A549 (cell line): ENCODE measurements around the gene SPINT1. TPM values are rescaled to one million over a fixed set of nuclear protein-coding genes. Genes with fewer than 3 reads are reported as not detected.

ENCODE experiments used
- ATAC-seq, 2 experiments: fragments of 200-7000 bp in 1 of 2; fragments of >200 bp in 1 of 2; cut with Nextera tagmentation in 1 of 2; cut with Tn5 transposase in 1 of 2; 3 replicates each; pipeline versions ENCODE4 v1.8.0 to v1.9.1; 2018 to 2020; ENCODE audit warnings: mild to moderate bottlenecking in 1 of 2, moderate library complexity in 1 of 2
- CTCF ChIA-PET: fragments of 300-600 bp; sonication (Branson Sonifier 250); formaldehyde crosslinking; extraction: SDS; loops from one replicate; lab custom pipeline; 2021; ENCODE audit warnings: antibody characterized with exemption, inconsistent platforms; lab: Yijun Ruan, JAX
- POLR2A ChIA-PET: fragments of 350-600 bp; formaldehyde crosslinking; extraction: SDS; loops from one replicate; lab custom pipeline; 2021; ENCODE audit warnings: antibody characterized with exemption, inconsistent platforms; lab: Yijun Ruan, JAX
- DNase-seq, 2 experiments: peaks; one replicate each; pipeline versions ENCODE4 v3.0.0 to v3.0.0-alpha.2; 2011 to 2016; ENCODE audit warnings: low read depth in 1 of 2, low spot score in 1 of 2
- FAIRE-seq: peaks from 2 replicates; lab custom pipeline; 2011; peaks lifted over from hg19 to GRCh38; lab: Jason Lieb, UNC
- H3K27ac ChIP-seq, 2 experiments: fragments of >200 bp; sonication (Bioruptor Twin); formaldehyde crosslinking; 3 replicates each; pipeline ENCODE4 v1.5.1; 2016 to 2017
- H3K4me1 ChIP-seq: fragments of >200 bp; sonication (Bioruptor Twin); formaldehyde crosslinking; 3 replicates; pipeline ENCODE4 v1.6.1; 2016
- H3K4me2 ChIP-seq: fragments of >200 bp; sonication (Bioruptor Twin); formaldehyde crosslinking; 3 replicates; pipeline ENCODE4 v1.6.1; 2016
- H3K4me3 ChIP-seq: fragments of >200 bp; sonication (Bioruptor Twin); formaldehyde crosslinking; 3 replicates; pipeline ENCODE4 v1.5.1; 2016
- H3K9me3 ChIP-seq: fragments of >200 bp; sonication (Bioruptor Twin); formaldehyde crosslinking; 3 replicates; pipeline ENCODE4 v1.6.1; 2016
- ATOH8 ChIP-seq: fragments of 250-450 bp; sonication (Bioruptor Pico); IDR thresholded peaks from 2 replicates; pipeline ENCODE4 v1.5.0; 2020; ENCODE audit warnings: low read depth, mild to moderate bottlenecking, moderate library complexity
- BCL3 ChIP-seq: fragments of >200 bp; sonication (Bioruptor Twin); formaldehyde crosslinking; IDR thresholded peaks from 3 replicates; pipeline ENCODE4 v1.6.1; 2016
- BHLHE40 ChIP-seq: IDR thresholded peaks from 2 replicates; pipeline ENCODE4 v1.6.1; 2012; ENCODE audit warnings: low read depth, low read length, inconsistent platforms
- CBX2 ChIP-seq: fragments of 200-600 bp; sonication (generic); IDR thresholded peaks from 2 replicates; pipeline ENCODE4 v1.6.1; 2016; ENCODE audit warnings: low read depth, mild to moderate bottlenecking, borderline replicate concordance
- CEBPB ChIP-seq, 2 experiments: fragments of >200 bp in 1 of 2; sonication (Bioruptor Twin) in 1 of 2; formaldehyde crosslinking in 1 of 2; IDR thresholded peaks; 2 replicates each; pipeline ENCODE4 v1.6.1; 2012 to 2016
- E2F6 ChIP-seq: IDR thresholded peaks from 2 replicates; pipeline ENCODE4 v1.6.1; 2012; ENCODE audit warnings: low read depth, borderline replicate concordance
- EHF ChIP-seq: fragments of 250-450 bp; sonication (Bioruptor Pico); IDR thresholded peaks from 2 replicates; pipeline ENCODE4 v1.5.0; 2020; ENCODE audit warnings: mild to moderate bottlenecking
- EHMT2 ChIP-seq: fragments of 200-600 bp; sonication (generic); IDR thresholded peaks from 2 replicates; pipeline ENCODE4 v1.6.1; 2016; ENCODE audit warnings: antibody characterized with exemption, low read depth, mild to moderate bottlenecking, moderate library complexity
- ELK1 ChIP-seq: fragments of 150-350 bp; IDR thresholded peaks from 2 replicates; pipeline ENCODE4 v1.6.1; 2014; ENCODE audit warnings: low read depth, mild to moderate bottlenecking, low read length
- EP300 ChIP-seq, 2 experiments: fragments of >200 bp; sonication (Bioruptor Twin); formaldehyde crosslinking; IDR thresholded peaks; 2 replicates in 1 of 2; 3 replicates in 1 of 2; pipeline ENCODE4 v1.6.1; 2016 to 2017
- GATA3 ChIP-seq: IDR thresholded peaks from 2 replicates; pipeline ENCODE4 v1.6.1; 2012; ENCODE audit warnings: borderline replicate concordance
- HEYL ChIP-seq: fragments of 250-450 bp; sonication (Bioruptor Pico); IDR thresholded peaks from 2 replicates; pipeline ENCODE4 v1.8.0; 2021; ENCODE audit warnings: mild to moderate bottlenecking, moderate library complexity
- HOXB5 ChIP-seq: fragments of 250-450 bp; sonication (Bioruptor Pico); IDR thresholded peaks from 2 replicates; pipeline ENCODE4 v1.5.0; 2020; ENCODE audit warnings: mild to moderate bottlenecking, moderate library complexity
- JUN ChIP-seq, 2 experiments: fragments of >200 bp; sonication (Bioruptor Twin); formaldehyde crosslinking; IDR thresholded peaks; 2 replicates in 1 of 2; 3 replicates in 1 of 2; pipeline ENCODE4 v1.6.1; 2016 to 2017
- KDM5A ChIP-seq: fragments of 200-600 bp; sonication (generic); IDR thresholded peaks from 2 replicates; pipeline ENCODE4 v1.6.1; 2016; ENCODE audit warnings: antibody characterized with exemption, mild to moderate bottlenecking
- MAFK ChIP-seq: fragments of 450-650 bp; IDR thresholded peaks from 2 replicates; pipeline ENCODE4 v1.6.1; 2014; ENCODE audit not compliant: partially characterized antibody
- MAX ChIP-seq: IDR thresholded peaks from 2 replicates; pipeline ENCODE4 v1.6.1; 2012
- MYC ChIP-seq: IDR thresholded peaks from 2 replicates; pipeline ENCODE4 v1.6.1; 2012; ENCODE audit warnings: mild to moderate bottlenecking, inconsistent platforms, low read length, improper control_type of control experiment, borderline replicate concordance
- PHF8 ChIP-seq: fragments of 200-600 bp; sonication (generic); IDR thresholded peaks from 2 replicates; pipeline ENCODE4 v1.6.1; 2016; ENCODE audit warnings: low read depth, mild to moderate bottlenecking, antibody characterized with exemption, moderate library complexity, borderline replicate concordance
- POLR2AphosphoS2 ChIP-seq: conservative IDR thresholded peaks from 2 replicates; pipeline ENCODE4 v1.6.1; 2012; ENCODE audit warnings: low read length, improper control_type of control experiment, inconsistent platforms
- RARB ChIP-seq: fragments of 250-450 bp; sonication (Bioruptor Pico); IDR thresholded peaks from 2 replicates; pipeline ENCODE4 v1.8.0; 2021; ENCODE audit warnings: mild to moderate bottlenecking, moderate library complexity
- REST ChIP-seq: fragments of 200-600 bp; sonication (generic); IDR thresholded peaks from 2 replicates; pipeline ENCODE4 v1.6.1; 2016; ENCODE audit warnings: antibody characterized with exemption, mild to moderate bottlenecking, moderate library complexity
- ZFP36 ChIP-seq: fragments of 450-650 bp; IDR thresholded peaks from 2 replicates; pipeline ENCODE4 v1.6.1; 2014; ENCODE audit warnings: borderline replicate concordance; ENCODE audit not compliant: partially characterized antibody
- ZSCAN20 ChIP-seq: fragments of 250-450 bp; sonication (Bioruptor Pico); IDR thresholded peaks from 2 replicates; pipeline ENCODE4 v1.8.0; 2022; ENCODE audit warnings: mild to moderate bottlenecking, moderate library complexity
- WGBS: methylation state at CpG from one replicate; pipeline ENCODE4 v1.1.6; 2017; ENCODE audit errors: missing lambda C conversion rate; 5-methylcytosine and 5-hydroxymethylcytosine counted together
- polyA plus RNA-seq, 4 experiments: library from polyadenylated mRNA; depleted of rRNA in 3 of 4; stranded (reverse); fragments of >200 nt; fragmentation: RNase III in 1 of 4; extraction: RNeasy Plus Mini Kit Qiagen cat#74134 plus additional on column Dnase treatment in 1 of 4; gene quantifications; 2 replicates in 3 of 4; 3 replicates in 1 of 4; pipeline ENCODE4 v1.2.3, GENCODE V29; 2011 to 2017

SPINT1 gene
- polyA plus RNA-seq, 2 of the 4 experiments (the other 2 are of a cell fraction) = 0.79 to 0.80 TPM

- Histone ChIP-seq H3K4me2 (peak overlapping the region; percentile 92; the same call in 1 of the 3 replicates), H3K9me3 (no peaks in the 10 kb centered on the region), H3K4me1 (peaks cover 23% of the 10 kb centered on the region), H3K27ac (no peak overlapping the region; a peak in 1 of 6 replicates), H3K4me3 (no peak overlapping the region)
- FAIRE-seq (no peak), ATAC-seq (no peak), DNase-seq (no peak)
- POLR2A ChIA-PET = no interaction called here
- WGBS = 97% methylated on average over 14 of the region's 28 CpGs
- CTCF ChIA-PET = interaction anchor here (0.6 to 8.2 kb wide), 2 partner anchors 13 to 374 kb away, joined by 3 to 82 read pairs; no protein-coding TSS in a partner anchor
- TF ChIP-seq PHF8 (no peak), E2F6 (no peak), CBX2 (no peak), ZSCAN20 (no peak), EHF (CRISPR knock-in tag) (no peak), EHMT2 (no peak), BCL3 (no peak), ZFP36 (no peak), CEBPB (IDR thresholded peaks at IDR 0.05) (no peak), RARB (no peak), ATOH8 (no peak), KDM5A (no peak)
These were observed 815 bp downstream of the SPINT1 start for GRCh38 chr15:40844696-40845030.

GRCh38 chr15:40845036-40845435 lies 1.2 kb downstream of the SPINT1 start:
- no peak for ATAC-seq
- ChIA-PET POLR2A (no interaction called here), CTCF (interaction anchor here (0.6 to 8.2 kb wide), 2 partner anchors 13 to 374 kb away, joined by 3 to 82 read pairs; no protein-coding TSS in a partner anchor)
- no peak for DNase-seq
- Histone ChIP-seq H3K4me3 (no peak overlapping the region), H3K27ac (no peak overlapping the region), H3K4me2 (no peak overlapping the region), H3K9me3 (no peaks in the 10 kb centered on the region), H3K4me1 (peaks cover 23% of the 10 kb centered on the region)
- WGBS = 90% methylated on average over 11 of the region's 12 CpGs
- no peak for FAIRE-seq
- TF ChIP-seq HEYL (CRISPR knock-in tag) (no peak), MYC (no peak), MAX (no peak)

GRCh38 chr15:40845511-40846284 lies 1.9 kb downstream of the SPINT1 start:
- Histone ChIP-seq H3K4me3 (no peak overlapping the region), H3K9me3 (no peaks in the 10 kb centered on the region), H3K27ac (peak overlapping the region in 1 of 2 experiments; percentile 21; a peak in 1 of 6 replicates), H3K4me2 (0 out of 3 replicates have a peak overlapping the region, but pooled peaks have one; percentile 14), H3K4me1 (peaks cover 23% of the 10 kb centered on the region)
- 83% methylated on average over 7 of the region's 8 CpGs for WGBS
- FAIRE-seq = no peak
- DNase-seq = no peak
- peak in 1 of 2 experiments; percentile 18; a peak in 3 of 6 replicates for ATAC-seq
- ChIA-PET CTCF (interaction anchor here (2.2 to 8.2 kb wide), 2 partner anchors 12 to 47 kb away, joined by 7 to 82 read pairs; no protein-coding TSS in a partner anchor), POLR2A (no interaction called here)
- no peak for TF ChIP-seq ATOH8
- TF ChIP-seq EP300 (IDR thresholded peaks at IDR 0.05) = no peak
- no peak for TF ChIP-seq ZFP36
- TF ChIP-seq HOXB5 (CRISPR knock-in tag) = no peak
- no peak for TF ChIP-seq ELK1
- TF ChIP-seq GATA3 = no peak
- TF ChIP-seq POLR2AphosphoS2 = no peak
- TF ChIP-seq REST = no peak
- TF ChIP-seq KDM5A = no peak
- TF ChIP-seq EHMT2 = no peak
- no peak for TF ChIP-seq JUN (IDR thresholded peaks at IDR 0.05)
- no peak for TF ChIP-seq MAFK
- no peak for TF ChIP-seq BHLHE40
